Panc1 (cell line): ENCODE results near the gene SENP5. TPM values are rescaled to one million over a fixed set of nuclear protein-coding genes. Genes with fewer than 3 reads are reported as not detected.

Source experiments
- ATAC-seq: fragments of 200-7000 bp; cut with Tn5 transposase; 2 replicates; pipeline ENCODE4 v1.9.1; 2020; ENCODE audit warnings: mild to moderate bottlenecking, moderate library complexity
- BruUV-seq: library from RNA; stranded (reverse); fragments of 400-500 nt; replicated peaks from 2 replicates; lab custom pipeline; 2021; lab: Mats Ljungman, UMichigan
- CTCF ChIA-PET: fragments of 300-600 bp; sonication (Branson Sonifier 250); formaldehyde crosslinking; loops from one replicate; lab custom pipeline; 2022; ENCODE audit warnings: antibody characterized with exemption; lab: Charles Lee
- POLR2A ChIA-PET: fragments of 300-600 bp; sonication (Branson Sonifier 250); formaldehyde crosslinking; loops from one replicate; lab custom pipeline; 2022; ENCODE audit warnings: antibody characterized with exemption; lab: Charles Lee
- DNase-seq: peaks from one replicate; pipeline ENCODE4 v3.0.0-alpha.2; 2010; ENCODE audit warnings: low read depth, low spot score
- H3K27ac ChIP-seq: 2 replicates; pipeline ENCODE4 v1.5.1; 2011; ENCODE audit warnings: mild to moderate bottlenecking, low read length, inconsistent platforms
- H3K27me3 ChIP-seq: fragments of 200-500 bp; sonication (Bioruptor generic); 2 replicates; pipeline ENCODE4 v1.6.0; 2014; ENCODE audit warnings: low read length, inconsistent platforms; ENCODE audit not compliant: control insufficient read depth, insufficient read depth
- H3K36me3 ChIP-seq: fragments of 200-500 bp; sonication (Bioruptor generic); 2 replicates; pipeline ENCODE4 v1.5.1; 2014; ENCODE audit warnings: inconsistent platforms, mild to moderate bottlenecking, low read length, moderate library complexity; ENCODE audit not compliant: control insufficient read depth, insufficient read depth
- H3K4me1 ChIP-seq: 2 replicates; pipeline ENCODE4 v1.5.1; 2011; ENCODE audit warnings: inconsistent platforms, mild to moderate bottlenecking, low read length, moderate library complexity; ENCODE audit not compliant: control insufficient read depth, insufficient read depth
- H3K4me3 ChIP-seq, 2 experiments: 2 replicates each; pipeline ENCODE4 v1.5.1; 2011 to 2012; ENCODE audit warnings: low read depth in 2 of 2, low read length in 2 of 2, mild to moderate bottlenecking in 2 of 2, inconsistent platforms in 1 of 2, moderate library complexity in 1 of 2
- H3K9me3 ChIP-seq: fragments of 200-500 bp; sonication (Bioruptor generic); 2 replicates; pipeline ENCODE4 v1.5.1; 2014; ENCODE audit warnings: low read depth, mild to moderate bottlenecking, inconsistent platforms, low read length, moderate library complexity; ENCODE audit not compliant: control insufficient read depth, insufficient read depth
- POLR2AphosphoS5 ChIP-seq: IDR thresholded peaks from 2 replicates; pipeline ENCODE4 v1.6.1; 2012; ENCODE audit warnings: mild to moderate bottlenecking, low read depth, low read length, moderate library complexity
- SIN3A ChIP-seq: IDR thresholded peaks from 2 replicates; pipeline ENCODE4 v1.6.1; 2012; ENCODE audit warnings: low read depth, mild to moderate bottlenecking, low read length, moderate library complexity, borderline replicate concordance; ENCODE audit not compliant: insufficient read depth
- TCF7L2 ChIP-seq: IDR thresholded peaks from 2 replicates; pipeline ENCODE4 v1.6.1; 2011; ENCODE audit warnings: mild to moderate bottlenecking, low read depth, low read length, inconsistent platforms
- in situ Hi-C: cut with HindIII; loops from 2 replicates; pipeline ENCODE4 v1.10.0; 2016; ENCODE audit warnings: low sequenced_read_pairs, low pct_unique_long_range_greater_than_20kb
- intact Hi-C: fragments of 100-400 bp; cut with micrococcal nuclease; formaldehyde crosslinking; loops from one replicate; pipeline ENCODE4 v1.10.0; 2022; ENCODE audit not compliant: unreplicated experiment
- total RNA-seq: library from RNA; stranded (reverse); gene quantifications from one replicate; pipeline ENCODE4 v1.2.1, GENCODE V29; 2021; ENCODE audit not compliant: unreplicated experiment
- TF ChIP-seq, protein P1 (sequence below): fragments of 450-650 bp; IDR thresholded peaks from 2 replicates; pipeline ENCODE4 v1.5.1; 2017; ENCODE audit warnings: mild to moderate bottlenecking
- TF ChIP-seq, protein P2 (sequence below), 2 experiments: IDR thresholded peaks; 2 replicates each; pipeline ENCODE4 v1.6.1; 2011 to 2012; ENCODE audit warnings: low read depth in 2 of 2, control low read depth in 1 of 2, low read length in 1 of 2, mild to moderate bottlenecking in 1 of 2, moderate library complexity in 1 of 2; ENCODE audit not compliant: insufficient read depth in 1 of 2

Gene SENP5
- total RNA-seq, 1 experiment from 2014 or later: 40.0 TPM

DNA sequence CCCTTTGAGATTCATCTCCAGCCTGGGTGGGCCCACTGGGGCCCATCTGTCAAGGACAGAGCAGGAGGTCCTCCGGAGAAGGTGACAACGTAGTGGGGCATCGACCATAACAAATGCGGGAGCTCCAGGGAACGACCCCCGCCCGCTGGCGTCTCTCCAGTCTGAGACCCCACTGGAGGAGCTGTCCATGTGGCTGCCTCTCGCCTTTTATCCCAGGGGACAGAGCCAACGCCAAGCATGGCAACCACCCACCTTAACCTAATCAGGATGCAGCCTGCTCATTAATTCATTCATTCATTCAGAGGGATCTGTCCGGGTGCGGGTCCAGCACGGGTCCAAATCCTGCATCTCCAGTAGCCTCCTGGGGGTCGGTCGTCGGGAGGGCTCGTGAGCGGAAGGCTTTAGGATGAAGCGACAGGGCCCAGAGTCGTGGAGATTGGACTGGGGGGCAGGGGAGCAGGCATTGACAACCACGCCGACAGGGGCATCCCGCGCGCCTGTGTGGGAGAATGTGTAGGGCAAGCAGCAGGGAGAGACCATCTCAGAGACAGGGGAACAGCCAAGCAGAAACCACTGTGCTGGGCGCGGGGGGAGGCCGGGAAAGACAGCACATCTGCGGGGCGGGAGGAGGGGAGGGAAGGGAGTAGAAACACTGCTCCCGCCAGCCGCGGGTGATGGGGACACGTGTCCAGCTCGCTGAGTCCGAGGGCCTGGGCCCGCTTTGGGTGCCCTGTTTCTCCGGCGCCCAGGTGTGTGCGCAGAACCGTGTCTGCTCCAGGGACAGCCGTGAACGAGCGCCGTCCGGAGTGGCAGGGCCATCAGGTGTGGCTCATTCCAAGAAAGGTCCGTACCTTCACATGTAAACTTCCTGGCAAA lies 99.0 kb downstream of the SENP5 start:
- BruUV-seq: no TSS peak

DNA sequence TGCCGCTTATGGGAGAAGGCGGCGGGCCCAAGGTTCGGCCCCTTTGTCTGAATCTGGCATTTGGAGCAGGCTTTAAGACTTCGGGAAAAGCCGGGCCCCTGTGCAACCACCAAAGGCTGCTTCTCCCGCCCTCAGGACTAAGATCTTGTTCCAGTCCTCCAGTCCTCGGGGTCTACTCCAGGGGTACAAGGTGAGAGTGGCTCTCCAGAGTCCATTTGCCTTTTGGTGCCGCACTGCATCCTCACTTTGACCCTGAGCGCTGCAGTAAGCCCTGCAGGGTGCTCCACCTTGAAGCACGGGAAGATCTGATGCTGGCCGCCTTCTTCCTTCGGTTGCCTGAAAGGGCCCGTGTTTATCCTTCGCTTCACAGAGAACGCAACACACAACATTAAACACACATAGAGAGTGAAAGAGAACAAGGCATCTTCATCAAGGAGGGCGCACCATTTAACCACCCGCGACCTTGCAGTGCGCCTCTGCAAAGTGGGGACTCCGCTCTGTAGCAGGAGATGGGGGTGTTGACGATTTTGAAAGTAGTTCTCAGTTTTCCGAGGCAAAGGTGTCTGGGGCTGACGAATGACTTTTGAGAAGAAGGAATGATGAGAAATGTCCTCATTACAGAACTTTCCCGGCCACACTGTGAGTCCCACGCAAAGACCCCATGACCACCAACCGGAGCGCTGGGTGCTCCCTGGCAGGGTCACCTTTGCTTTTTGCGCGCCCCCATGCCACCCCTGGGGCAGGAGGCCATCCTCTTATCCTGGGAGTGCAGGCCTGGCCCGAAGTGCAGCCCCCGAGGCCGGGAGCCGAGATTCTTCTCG lies 99.9 kb downstream of the SENP5 start:
- Histone ChIP-seq H3K27ac (no peak overlapping the region), H3K36me3 (no peaks in the 10 kb centered on the region), H3K4me1 (peaks cover 12% of the 10 kb centered on the region), H3K27me3 (no peaks in the 10 kb centered on the region), H3K4me3 (peak overlapping the region; percentile 63 to 72), H3K9me3 (no peaks in the 10 kb centered on the region)
- ChIA-PET POLR2A (no interaction called here), CTCF (no interaction called here)
- no TSS peak for BruUV-seq
- intact Hi-C loops: no loop called here
- in situ Hi-C loops: no loop called here
- ATAC-seq: no peak
- TF ChIP-seq, protein P1, sequence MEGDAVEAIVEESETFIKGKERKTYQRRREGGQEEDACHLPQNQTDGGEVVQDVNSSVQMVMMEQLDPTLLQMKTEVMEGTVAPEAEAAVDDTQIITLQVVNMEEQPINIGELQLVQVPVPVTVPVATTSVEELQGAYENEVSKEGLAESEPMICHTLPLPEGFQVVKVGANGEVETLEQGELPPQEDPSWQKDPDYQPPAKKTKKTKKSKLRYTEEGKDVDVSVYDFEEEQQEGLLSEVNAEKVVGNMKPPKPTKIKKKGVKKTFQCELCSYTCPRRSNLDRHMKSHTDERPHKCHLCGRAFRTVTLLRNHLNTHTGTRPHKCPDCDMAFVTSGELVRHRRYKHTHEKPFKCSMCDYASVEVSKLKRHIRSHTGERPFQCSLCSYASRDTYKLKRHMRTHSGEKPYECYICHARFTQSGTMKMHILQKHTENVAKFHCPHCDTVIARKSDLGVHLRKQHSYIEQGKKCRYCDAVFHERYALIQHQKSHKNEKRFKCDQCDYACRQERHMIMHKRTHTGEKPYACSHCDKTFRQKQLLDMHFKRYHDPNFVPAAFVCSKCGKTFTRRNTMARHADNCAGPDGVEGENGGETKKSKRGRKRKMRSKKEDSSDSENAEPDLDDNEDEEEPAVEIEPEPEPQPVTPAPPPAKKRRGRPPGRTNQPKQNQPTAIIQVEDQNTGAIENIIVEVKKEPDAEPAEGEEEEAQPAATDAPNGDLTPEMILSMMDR: no peak
- TF ChIP-seq SIN3A: no peak
- no peak for DNase-seq

More for the DNA sequence above, 99.0 kb downstream of the SENP5 start:
- ChIA-PET CTCF (no interaction called here), POLR2A (no interaction called here)
- DNase-seq: no peak
- H3K4me1 ChIP-seq: peaks cover 12% of the 10 kb centered on the region
- no peak overlapping the region for H3K4me3 ChIP-seq
- intact Hi-C loops: no loop called here
- in situ Hi-C loops: no loop called here
- TF ChIP-seq, protein P2, sequence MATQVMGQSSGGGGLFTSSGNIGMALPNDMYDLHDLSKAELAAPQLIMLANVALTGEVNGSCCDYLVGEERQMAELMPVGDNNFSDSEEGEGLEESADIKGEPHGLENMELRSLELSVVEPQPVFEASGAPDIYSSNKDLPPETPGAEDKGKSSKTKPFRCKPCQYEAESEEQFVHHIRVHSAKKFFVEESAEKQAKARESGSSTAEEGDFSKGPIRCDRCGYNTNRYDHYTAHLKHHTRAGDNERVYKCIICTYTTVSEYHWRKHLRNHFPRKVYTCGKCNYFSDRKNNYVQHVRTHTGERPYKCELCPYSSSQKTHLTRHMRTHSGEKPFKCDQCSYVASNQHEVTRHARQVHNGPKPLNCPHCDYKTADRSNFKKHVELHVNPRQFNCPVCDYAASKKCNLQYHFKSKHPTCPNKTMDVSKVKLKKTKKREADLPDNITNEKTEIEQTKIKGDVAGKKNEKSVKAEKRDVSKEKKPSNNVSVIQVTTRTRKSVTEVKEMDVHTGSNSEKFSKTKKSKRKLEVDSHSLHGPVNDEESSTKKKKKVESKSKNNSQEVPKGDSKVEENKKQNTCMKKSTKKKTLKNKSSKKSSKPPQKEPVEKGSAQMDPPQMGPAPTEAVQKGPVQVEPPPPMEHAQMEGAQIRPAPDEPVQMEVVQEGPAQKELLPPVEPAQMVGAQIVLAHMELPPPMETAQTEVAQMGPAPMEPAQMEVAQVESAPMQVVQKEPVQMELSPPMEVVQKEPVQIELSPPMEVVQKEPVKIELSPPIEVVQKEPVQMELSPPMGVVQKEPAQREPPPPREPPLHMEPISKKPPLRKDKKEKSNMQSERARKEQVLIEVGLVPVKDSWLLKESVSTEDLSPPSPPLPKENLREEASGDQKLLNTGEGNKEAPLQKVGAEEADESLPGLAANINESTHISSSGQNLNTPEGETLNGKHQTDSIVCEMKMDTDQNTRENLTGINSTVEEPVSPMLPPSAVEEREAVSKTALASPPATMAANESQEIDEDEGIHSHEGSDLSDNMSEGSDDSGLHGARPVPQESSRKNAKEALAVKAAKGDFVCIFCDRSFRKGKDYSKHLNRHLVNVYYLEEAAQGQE (IDR thresholded peaks at IDR 0.05; ENCODE audit: insufficient read depth in 1 of 2, low read depth in 2 of 2, low read length in 1 of 2): no peak
- no peak for TF ChIP-seq TCF7L2
- no peak for TF ChIP-seq POLR2AphosphoS5
- TF ChIP-seq SIN3A: no peak
- TF ChIP-seq, protein P1: no peak
- H3K36me3 ChIP-seq: no peaks in the 10 kb centered on the region
- H3K27me3 ChIP-seq: no peaks in the 10 kb centered on the region
- no peak overlapping the region for H3K27ac ChIP-seq
- no peaks in the 10 kb centered on the region for H3K9me3 ChIP-seq
- no peak for ATAC-seq
